ENCODE data around the gene RHCE. TPM values are rescaled to one million over a fixed set of nuclear protein-coding genes. Genes with fewer than 3 reads are reported as not detected.

RHCE gene
- total RNA-seq, 1 donor from 2014 or later, result 0.75 TPM

DNA sequence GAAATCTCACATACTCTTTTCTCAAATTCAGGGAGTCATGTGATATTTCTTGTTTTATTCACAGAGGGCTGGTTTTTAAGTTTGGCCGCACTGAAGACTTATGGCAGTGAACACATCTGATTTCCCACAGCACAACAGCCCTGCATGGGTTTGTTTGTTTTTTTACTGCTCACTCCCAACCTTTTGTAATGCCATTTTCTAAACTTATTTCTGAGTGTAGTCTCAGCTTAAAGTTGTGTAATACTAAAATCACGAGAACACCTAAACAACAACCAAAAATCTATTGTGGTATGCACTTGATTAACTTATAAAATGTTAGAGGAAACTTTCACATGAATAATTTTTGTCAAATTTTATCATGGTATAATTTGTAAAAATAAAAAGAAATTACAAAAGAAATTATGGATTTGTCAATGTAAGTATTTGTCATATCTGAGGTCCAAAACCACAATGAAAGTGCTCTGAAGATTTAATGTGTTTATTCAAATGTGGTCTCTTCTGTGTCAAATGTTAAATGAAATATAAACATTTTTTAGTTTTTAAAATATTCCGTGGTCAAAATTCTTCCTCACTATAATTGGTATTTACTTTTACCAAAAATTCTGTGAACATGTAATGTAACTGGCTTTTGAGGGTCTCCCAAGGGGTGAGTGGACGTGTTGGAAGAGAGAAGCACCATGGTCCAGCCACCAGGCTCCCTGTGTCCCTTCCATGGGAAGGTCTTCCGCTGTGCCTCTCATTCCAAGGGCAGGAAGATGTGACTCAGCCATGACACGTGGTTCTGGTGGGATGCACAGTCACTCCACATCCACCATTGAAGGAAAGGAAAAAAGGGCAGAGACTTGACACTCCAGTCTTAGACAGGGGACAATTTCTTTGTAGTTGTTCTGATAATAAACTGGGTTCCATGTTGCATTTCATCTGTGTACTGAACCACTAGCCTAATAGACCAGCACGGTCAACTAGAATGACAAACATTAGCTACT, 59.7 kb downstream of the RHCE start:
- Mint-ChIP-seq H3K27me3 (ENCODE audit: low read depth, unreplicated experiment) (no peaks in the 10 kb centered on the region), H3K4me3 (ENCODE audit: unreplicated experiment) (no peak overlapping the region), H3K4me1 (ENCODE audit: low read depth, unreplicated experiment) (peaks cover 9% of the 10 kb centered on the region), H3K36me3 (ENCODE audit: low read depth, unreplicated experiment) (peaks cover 31% of the 10 kb centered on the region), H3K27ac (ENCODE audit: unreplicated experiment) (peak overlapping the region; percentile 65), H3K9me3 (ENCODE audit: unreplicated experiment) (no peaks in the 10 kb centered on the region)
- peak; percentile 81 for DNase-seq (ENCODE audit: low read depth)
- H3K27ac ChIP-seq (ENCODE audit: low read depth, low read length), result peak overlapping the region; percentile 70
- H3K9ac ChIP-seq (ENCODE audit: low read length), result peak overlapping the region; percentile 20
- no peak for TF ChIP-seq EZH2 (IDR thresholded peaks at IDR 0.05; ENCODE audit: insufficient read depth, low read length)
- no peak for TF ChIP-seq CTCF (IDR thresholded peaks at IDR 0.05; ENCODE audit: insufficient read depth, low read depth, low read length)
- no peaks in the 10 kb centered on the region for H3K27me3 ChIP-seq (ENCODE audit: insufficient read depth, low read length)
- no peak overlapping the region for H3K4me3 ChIP-seq (ENCODE audit: insufficient read depth, low read depth, low read length)
- H2AFZ ChIP-seq (ENCODE audit: low read depth, low read length), result no peak overlapping the region
- FAIRE-seq, result peak; percentile 37
- peak overlapping the region; percentile 39 for H3K4me2 ChIP-seq (ENCODE audit: low read length)
- H3K4me1 ChIP-seq (ENCODE audit: insufficient read depth, low read length), result peaks cover 11% of the 10 kb centered on the region
- H3K9me3 ChIP-seq (ENCODE audit: insufficient read depth, low read depth, low read length), result no peaks in the 10 kb centered on the region
- H4K20me1 ChIP-seq (ENCODE audit: insufficient read depth, low read length), result peaks cover 9% of the 10 kb centered on the region
- H3K79me2 ChIP-seq (ENCODE audit: insufficient read depth, low read length), result no peaks in the 10 kb centered on the region
- H3K36me3 ChIP-seq (ENCODE audit: insufficient read depth, low read length), result peaks cover 21% of the 10 kb centered on the region

GRCh38 chr1:25356848-25357247, 63.8 kb downstream of the RHCE start:
- H3K4me2 ChIP-seq (ENCODE audit: low read length), result no peak overlapping the region
- DNase-seq (ENCODE audit: low read depth) (no peak), FAIRE-seq (no peak)
- TF ChIP-seq EZH2 (IDR thresholded peaks at IDR 0.05; ENCODE audit: insufficient read depth, low read length), result no peak
- no peak for TF ChIP-seq CTCF (IDR thresholded peaks at IDR 0.05; ENCODE audit: insufficient read depth, low read depth, low read length)
- no peaks in the 10 kb centered on the region for H3K9me3 ChIP-seq (ENCODE audit: insufficient read depth, low read depth, low read length)
- H3K27ac ChIP-seq (ENCODE audit: low read depth, low read length), result no peak overlapping the region
- H3K4me1 ChIP-seq (ENCODE audit: insufficient read depth, low read length), result peaks cover 11% of the 10 kb centered on the region
- H3K36me3 ChIP-seq (ENCODE audit: insufficient read depth, low read length), result peaks cover 27% of the 10 kb centered on the region
- H3K79me2 ChIP-seq (ENCODE audit: insufficient read depth, low read length), result no peaks in the 10 kb centered on the region
- H3K27me3 ChIP-seq (ENCODE audit: insufficient read depth, low read length), result no peaks in the 10 kb centered on the region
- no peak overlapping the region for H3K4me3 Mint-ChIP-seq (ENCODE audit: unreplicated experiment)
- H2AFZ ChIP-seq (ENCODE audit: low read depth, low read length), result no peak overlapping the region
- H3K4me1 Mint-ChIP-seq (ENCODE audit: low read depth, unreplicated experiment), result peaks cover 10% of the 10 kb centered on the region
- H3K4me3 ChIP-seq (ENCODE audit: insufficient read depth, low read depth, low read length), result no peak overlapping the region
- no peaks in the 10 kb centered on the region for H3K27me3 Mint-ChIP-seq (ENCODE audit: low read depth, unreplicated experiment)
- H4K20me1 ChIP-seq (ENCODE audit: insufficient read depth, low read length), result peaks cover 9% of the 10 kb centered on the region
- H3K9ac ChIP-seq (ENCODE audit: low read length), result no peak overlapping the region
- no peak overlapping the region for H3K27ac Mint-ChIP-seq (ENCODE audit: unreplicated experiment)
- H3K9me3 Mint-ChIP-seq (ENCODE audit: unreplicated experiment), result no peaks in the 10 kb centered on the region
- peaks cover 30% of the 10 kb centered on the region for H3K36me3 Mint-ChIP-seq (ENCODE audit: low read depth, unreplicated experiment)

DNA sequence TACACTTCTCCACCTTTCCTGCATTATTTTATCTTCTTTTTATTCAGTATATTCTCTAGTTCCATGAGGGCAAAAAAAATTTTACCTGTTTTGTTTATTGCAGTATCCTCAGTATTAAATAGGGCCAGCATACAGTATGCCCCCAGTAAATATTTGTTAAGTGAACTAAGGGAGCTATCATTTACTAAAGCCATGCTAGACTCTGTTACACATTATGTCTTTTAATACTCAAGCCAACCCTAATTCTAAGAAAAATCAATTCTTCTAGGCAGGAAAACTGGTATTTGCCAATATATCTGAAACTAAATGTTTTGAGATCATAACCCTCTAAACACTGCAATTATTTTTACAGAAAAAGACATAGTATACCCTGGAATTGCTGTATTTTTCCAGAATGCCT, 64.2 kb downstream of the RHCE start:
- Histone ChIP-seq H3K27ac (ENCODE audit: low read depth, low read length) (no peak overlapping the region), H3K4me1 (ENCODE audit: insufficient read depth, low read length) (peaks cover 9% of the 10 kb centered on the region), H3K9ac (ENCODE audit: low read length) (no peak overlapping the region), H2AFZ (ENCODE audit: low read depth, low read length) (no peak overlapping the region), H3K27me3 (ENCODE audit: insufficient read depth, low read length) (no peaks in the 10 kb centered on the region), H3K4me2 (ENCODE audit: low read length) (no peak overlapping the region), H3K4me3 (ENCODE audit: insufficient read depth, low read depth, low read length) (no peak overlapping the region), H3K79me2 (ENCODE audit: insufficient read depth, low read length) (peaks cover 2% of the 10 kb centered on the region), H3K36me3 (ENCODE audit: insufficient read depth, low read length) (peaks cover 23% of the 10 kb centered on the region), H4K20me1 (ENCODE audit: insufficient read depth, low read length) (peaks cover 9% of the 10 kb centered on the region), H3K9me3 (ENCODE audit: insufficient read depth, low read depth, low read length) (no peaks in the 10 kb centered on the region)
- Mint-ChIP-seq H3K4me3 (ENCODE audit: unreplicated experiment) (no peak overlapping the region), H3K36me3 (ENCODE audit: low read depth, unreplicated experiment) (peaks cover 27% of the 10 kb centered on the region), H3K27me3 (ENCODE audit: low read depth, unreplicated experiment) (no peaks in the 10 kb centered on the region), H3K9me3 (ENCODE audit: unreplicated experiment) (no peaks in the 10 kb centered on the region), H3K4me1 (ENCODE audit: low read depth, unreplicated experiment) (peaks cover 7% of the 10 kb centered on the region), H3K27ac (ENCODE audit: unreplicated experiment) (no peak overlapping the region)
- FAIRE-seq, result no peak
- TF ChIP-seq EZH2 (IDR thresholded peaks at IDR 0.05; ENCODE audit: insufficient read depth, low read length), result no peak
- no peak for TF ChIP-seq CTCF (IDR thresholded peaks at IDR 0.05; ENCODE audit: insufficient read depth, low read depth, low read length)
- DNase-seq (ENCODE audit: low read depth), result no peak
